Fibroblast of mammary gland (primary cell): Measurements from ENCODE around the gene NAV3.
A peak's percentile ranks its signal among the peaks of the same experiment; 100 is the strongest.

Source experiments
- DNase-seq: peaks from one replicate; pipeline ENCODE4 v3.0.0-alpha.2; 2010; ENCODE audit warnings: low read depth
- H3K4me3 ChIP-seq: 2 replicates; pipeline ENCODE4 v1.5.1; 2011; ENCODE audit warnings: low read depth, mild to moderate bottlenecking, low read length, moderate library complexity; ENCODE audit not compliant: control insufficient read depth
- TF ChIP-seq, protein P1 (sequence below): conservative IDR thresholded peaks from 2 replicates; pipeline ENCODE4 v1.5.1; 2011; ENCODE audit warnings: low read depth, low read length, inconsistent platforms; ENCODE audit not compliant: control insufficient read depth, insufficient read depth

The NAV3 gene, protein sequence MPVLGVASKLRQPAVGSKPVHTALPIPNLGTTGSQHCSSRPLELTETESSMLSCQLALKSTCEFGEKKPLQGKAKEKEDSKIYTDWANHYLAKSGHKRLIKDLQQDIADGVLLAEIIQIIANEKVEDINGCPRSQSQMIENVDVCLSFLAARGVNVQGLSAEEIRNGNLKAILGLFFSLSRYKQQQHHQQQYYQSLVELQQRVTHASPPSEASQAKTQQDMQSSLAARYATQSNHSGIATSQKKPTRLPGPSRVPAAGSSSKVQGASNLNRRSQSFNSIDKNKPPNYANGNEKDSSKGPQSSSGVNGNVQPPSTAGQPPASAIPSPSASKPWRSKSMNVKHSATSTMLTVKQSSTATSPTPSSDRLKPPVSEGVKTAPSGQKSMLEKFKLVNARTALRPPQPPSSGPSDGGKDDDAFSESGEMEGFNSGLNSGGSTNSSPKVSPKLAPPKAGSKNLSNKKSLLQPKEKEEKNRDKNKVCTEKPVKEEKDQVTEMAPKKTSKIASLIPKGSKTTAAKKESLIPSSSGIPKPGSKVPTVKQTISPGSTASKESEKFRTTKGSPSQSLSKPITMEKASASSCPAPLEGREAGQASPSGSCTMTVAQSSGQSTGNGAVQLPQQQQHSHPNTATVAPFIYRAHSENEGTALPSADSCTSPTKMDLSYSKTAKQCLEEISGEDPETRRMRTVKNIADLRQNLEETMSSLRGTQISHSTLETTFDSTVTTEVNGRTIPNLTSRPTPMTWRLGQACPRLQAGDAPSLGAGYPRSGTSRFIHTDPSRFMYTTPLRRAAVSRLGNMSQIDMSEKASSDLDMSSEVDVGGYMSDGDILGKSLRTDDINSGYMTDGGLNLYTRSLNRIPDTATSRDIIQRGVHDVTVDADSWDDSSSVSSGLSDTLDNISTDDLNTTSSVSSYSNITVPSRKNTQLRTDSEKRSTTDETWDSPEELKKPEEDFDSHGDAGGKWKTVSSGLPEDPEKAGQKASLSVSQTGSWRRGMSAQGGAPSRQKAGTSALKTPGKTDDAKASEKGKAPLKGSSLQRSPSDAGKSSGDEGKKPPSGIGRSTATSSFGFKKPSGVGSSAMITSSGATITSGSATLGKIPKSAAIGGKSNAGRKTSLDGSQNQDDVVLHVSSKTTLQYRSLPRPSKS (N-terminal part only)

DNA sequence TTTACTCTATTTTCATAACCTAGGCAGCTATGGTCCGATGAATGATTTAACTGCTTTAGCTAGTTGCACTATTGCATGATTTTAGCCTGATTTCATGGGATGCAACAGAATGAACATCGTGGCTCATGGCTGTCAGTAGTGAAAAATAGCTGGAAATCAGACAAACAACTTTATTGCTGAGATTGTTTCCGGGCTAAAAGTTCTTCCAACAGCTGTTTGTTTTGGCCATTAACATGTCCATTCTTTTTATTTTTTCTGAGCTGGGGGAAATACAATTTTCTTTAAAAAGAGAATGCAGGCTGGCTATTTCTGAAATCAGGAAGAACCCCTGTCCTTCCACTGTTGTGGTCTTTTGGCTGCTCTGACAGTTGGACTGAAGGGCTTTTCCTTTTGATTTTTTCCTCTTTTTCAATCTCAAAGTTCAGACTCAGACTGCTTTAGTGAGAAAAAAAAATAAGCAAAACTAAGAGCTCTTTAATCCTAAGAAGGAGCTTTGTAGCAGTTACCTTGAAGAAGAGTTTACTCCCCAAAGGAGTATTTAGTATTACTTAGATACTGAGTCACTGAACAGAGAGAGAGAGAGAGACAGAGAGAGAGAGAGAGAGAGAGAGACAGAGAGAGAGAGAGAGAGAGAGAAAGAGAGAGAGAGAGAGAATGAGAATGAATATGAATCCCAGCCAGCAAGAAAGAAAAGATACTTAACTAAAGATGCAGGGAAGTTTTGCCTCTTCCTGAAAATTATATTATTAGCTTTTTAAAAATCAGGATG is at the start of gene NAV3:
NAV3 (plus strand) TSS at position 312 of the 769 bp plus-strand sequence. CDS start 568 bp downstream, outside the sequence.
- no peak within 1 kb of the TSS for H3K4me3 ChIP-seq
- TF ChIP-seq, protein P1, sequence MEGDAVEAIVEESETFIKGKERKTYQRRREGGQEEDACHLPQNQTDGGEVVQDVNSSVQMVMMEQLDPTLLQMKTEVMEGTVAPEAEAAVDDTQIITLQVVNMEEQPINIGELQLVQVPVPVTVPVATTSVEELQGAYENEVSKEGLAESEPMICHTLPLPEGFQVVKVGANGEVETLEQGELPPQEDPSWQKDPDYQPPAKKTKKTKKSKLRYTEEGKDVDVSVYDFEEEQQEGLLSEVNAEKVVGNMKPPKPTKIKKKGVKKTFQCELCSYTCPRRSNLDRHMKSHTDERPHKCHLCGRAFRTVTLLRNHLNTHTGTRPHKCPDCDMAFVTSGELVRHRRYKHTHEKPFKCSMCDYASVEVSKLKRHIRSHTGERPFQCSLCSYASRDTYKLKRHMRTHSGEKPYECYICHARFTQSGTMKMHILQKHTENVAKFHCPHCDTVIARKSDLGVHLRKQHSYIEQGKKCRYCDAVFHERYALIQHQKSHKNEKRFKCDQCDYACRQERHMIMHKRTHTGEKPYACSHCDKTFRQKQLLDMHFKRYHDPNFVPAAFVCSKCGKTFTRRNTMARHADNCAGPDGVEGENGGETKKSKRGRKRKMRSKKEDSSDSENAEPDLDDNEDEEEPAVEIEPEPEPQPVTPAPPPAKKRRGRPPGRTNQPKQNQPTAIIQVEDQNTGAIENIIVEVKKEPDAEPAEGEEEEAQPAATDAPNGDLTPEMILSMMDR, result no peak
- DNase-seq, result peak; percentile 50

GRCh38 chr12:77782034-77782433 is 48.7 kb upstream of the NAV3 start:
- H3K4me3 ChIP-seq, result no peak overlapping the region
- no peak for DNase-seq
- TF ChIP-seq, protein P1, result no peak

GRCh38 chr12:77782766-77783165 is 47.9 kb upstream of the NAV3 start:
- no peak overlapping the region for H3K4me3 ChIP-seq

GRCh38 chr12:77785211-77785610 is 45.5 kb upstream of the NAV3 start:
- DNase-seq, result no peak
- TF ChIP-seq, protein P1, result no peak
- H3K4me3 ChIP-seq, result no peak overlapping the region

More at GRCh38 chr12:77782766-77783165, 47.9 kb upstream of the NAV3 start:
- no peak for DNase-seq
- TF ChIP-seq, protein P1, result no peak

DNA sequence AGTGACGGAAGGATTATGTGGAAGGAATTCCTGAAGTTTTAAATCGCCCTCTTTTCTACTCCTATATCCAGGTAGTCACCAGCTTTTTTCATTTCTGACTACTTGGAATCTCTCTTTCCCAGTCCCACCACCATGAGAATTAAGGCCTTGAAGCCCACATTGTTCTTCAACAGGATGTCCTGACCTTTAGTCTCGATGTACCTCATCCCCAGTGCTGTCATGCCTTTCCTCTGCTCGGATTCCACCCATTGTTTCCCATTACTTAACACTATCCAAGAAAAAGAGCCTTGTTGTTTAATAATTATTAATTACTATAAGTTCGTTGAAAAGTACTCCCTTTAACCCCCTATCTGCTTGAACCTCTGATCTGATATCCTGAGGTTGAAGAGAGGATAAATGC is 44.0 kb upstream of the NAV3 start:
- TF ChIP-seq, protein P1, result no peak
- no peak overlapping the region for H3K4me3 ChIP-seq
- DNase-seq, result no peak
